ENCODE data around the gene MLST8. TPM values are rescaled to one million over a fixed set of nuclear protein-coding genes. Genes with fewer than 3 reads are reported as not detected.

The MLST8 gene
- total and polyA plus RNA-seq, 2 donors (not counting 1 experiment from before 2014, with no cell fraction given): 36.1 to 112 TPM

DNA sequence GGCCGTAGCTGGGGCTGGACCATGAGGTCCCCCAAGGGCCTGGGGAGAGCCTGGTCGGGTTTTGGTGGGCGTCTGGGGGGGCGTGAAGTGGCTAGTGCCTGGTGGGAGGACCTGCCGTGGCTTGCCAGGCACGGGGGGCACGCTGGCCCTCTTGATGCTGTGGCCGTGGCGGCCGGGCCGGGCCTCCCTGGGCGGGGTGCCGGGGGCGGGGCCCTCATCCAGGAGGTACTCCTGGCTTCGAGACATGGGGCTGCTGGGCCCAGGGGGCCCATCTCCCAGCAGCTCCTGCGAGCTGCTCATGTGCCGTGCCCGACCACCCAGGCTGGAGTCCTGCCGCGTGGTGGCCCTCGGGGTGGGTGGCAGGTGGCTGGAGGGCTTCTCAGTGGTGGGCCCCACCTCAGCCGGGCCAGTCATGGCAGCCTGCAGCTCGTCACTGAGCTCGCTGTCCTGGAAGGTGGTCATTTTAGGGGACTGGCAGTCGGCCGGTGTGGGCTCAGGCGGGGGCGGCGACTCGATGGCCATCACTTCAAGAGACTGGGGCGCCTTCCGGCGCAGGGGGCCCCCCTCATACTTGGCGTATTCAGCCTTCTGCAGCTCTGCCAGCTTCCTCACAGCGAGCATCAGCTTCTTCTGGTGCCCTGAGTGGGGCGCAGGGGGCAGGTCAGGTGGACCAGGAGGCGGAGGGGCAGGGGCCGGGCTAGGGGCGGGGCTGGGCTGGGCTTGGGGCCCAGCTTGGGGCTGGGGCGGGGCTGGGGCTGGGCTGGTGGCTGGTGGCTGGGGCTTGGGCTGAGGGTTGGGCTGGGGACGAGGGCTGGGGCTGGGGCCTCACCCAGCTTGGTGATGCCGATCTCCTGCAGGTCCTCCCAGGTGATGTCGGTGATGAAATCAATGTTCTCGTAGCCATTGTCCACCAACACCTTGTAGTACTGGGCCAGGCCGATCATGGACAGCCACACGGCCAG lies 24.0 kb upstream of the MLST8 start:
- H3K9me3 ChIP-seq (ENCODE audit: control extremely low read depth in 1 of 3, control insufficient read depth in 2 of 3, insufficient read depth in 1 of 3, low read length in 2 of 3): no peaks in the 10 kb centered on the region
- Mint-ChIP-seq H3K27ac (no peak overlapping the region), H3K27me3 (no peaks in the 10 kb centered on the region), H3K9me3 (ENCODE audit: insufficient read depth) (no peaks in the 10 kb centered on the region), H3K4me1 (peaks cover 7% of the 10 kb centered on the region), H3K4me3 (no peak overlapping the region)
- H3K79me2 ChIP-seq (ENCODE audit: control insufficient read depth, insufficient read depth, low read length): no peaks in the 10 kb centered on the region
- no peak for TF ChIP-seq EZH2 (IDR thresholded peaks at IDR 0.05; ENCODE audit: borderline replicate concordance, insufficient read depth, low read depth, low read length, poor library complexity, severe bottlenecking)
- TF ChIP-seq, protein P1, sequence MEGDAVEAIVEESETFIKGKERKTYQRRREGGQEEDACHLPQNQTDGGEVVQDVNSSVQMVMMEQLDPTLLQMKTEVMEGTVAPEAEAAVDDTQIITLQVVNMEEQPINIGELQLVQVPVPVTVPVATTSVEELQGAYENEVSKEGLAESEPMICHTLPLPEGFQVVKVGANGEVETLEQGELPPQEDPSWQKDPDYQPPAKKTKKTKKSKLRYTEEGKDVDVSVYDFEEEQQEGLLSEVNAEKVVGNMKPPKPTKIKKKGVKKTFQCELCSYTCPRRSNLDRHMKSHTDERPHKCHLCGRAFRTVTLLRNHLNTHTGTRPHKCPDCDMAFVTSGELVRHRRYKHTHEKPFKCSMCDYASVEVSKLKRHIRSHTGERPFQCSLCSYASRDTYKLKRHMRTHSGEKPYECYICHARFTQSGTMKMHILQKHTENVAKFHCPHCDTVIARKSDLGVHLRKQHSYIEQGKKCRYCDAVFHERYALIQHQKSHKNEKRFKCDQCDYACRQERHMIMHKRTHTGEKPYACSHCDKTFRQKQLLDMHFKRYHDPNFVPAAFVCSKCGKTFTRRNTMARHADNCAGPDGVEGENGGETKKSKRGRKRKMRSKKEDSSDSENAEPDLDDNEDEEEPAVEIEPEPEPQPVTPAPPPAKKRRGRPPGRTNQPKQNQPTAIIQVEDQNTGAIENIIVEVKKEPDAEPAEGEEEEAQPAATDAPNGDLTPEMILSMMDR (IDR thresholded peaks at IDR 0.05): no peak
- no peak overlapping the region for H3K27ac ChIP-seq (ENCODE audit: low read length in 2 of 2)
- H3K4me2 ChIP-seq (replicated peaks; ENCODE audit: low read depth, low read length, poor library complexity, severe bottlenecking): no peak overlapping the region
- H4K20me1 ChIP-seq (ENCODE audit: control insufficient read depth, insufficient read depth, low read length, poor library complexity, severe bottlenecking): no peaks in the 10 kb centered on the region
- intact Hi-C loops (cut with micrococcal nuclease): no loop called here
- DNase-seq (no peak), ATAC-seq (ENCODE audit: low read depth) (no peak)
- CTCF ChIA-PET: no interaction called here
- peaks cover 0 to 7% of the 10 kb centered on the region in 2 experiments for H3K36me3 ChIP-seq (replicated peaks in 1 of 2; ENCODE audit: control extremely low read depth in 1 of 2, control insufficient read depth in 1 of 2, extremely low read depth in 1 of 2, insufficient read depth in 2 of 2, low read length in 1 of 2)
- H3K4me1 ChIP-seq (ENCODE audit: control insufficient read depth in 2 of 2, insufficient read depth in 2 of 2, low read length in 2 of 2): no peaks in the 10 kb centered on the region
- H2AFZ ChIP-seq (ENCODE audit: insufficient read depth, low read depth, low read length, poor library complexity, severe bottlenecking): no peak overlapping the region
- no peak overlapping the region for H3K9ac ChIP-seq (ENCODE audit: low read length)
- 92% methylated on average over 41 of the region's 46 CpGs for WGBS (ENCODE audit: insufficient coverage)
- no peak overlapping the region for H3K4me3 ChIP-seq (ENCODE audit: control extremely low read depth in 1 of 5, extremely low read depth in 1 of 5, insufficient read depth in 1 of 5, low read depth in 2 of 5, low read length in 4 of 5)
- H3K27me3 ChIP-seq (replicated peaks in 1 of 4; ENCODE audit: control extremely low read depth in 1 of 4, control insufficient read depth in 3 of 4, insufficient read depth in 4 of 4, low read length in 3 of 4): no peaks in the 10 kb centered on the region
- POLR2A ChIA-PET: no interaction called here

DNA sequence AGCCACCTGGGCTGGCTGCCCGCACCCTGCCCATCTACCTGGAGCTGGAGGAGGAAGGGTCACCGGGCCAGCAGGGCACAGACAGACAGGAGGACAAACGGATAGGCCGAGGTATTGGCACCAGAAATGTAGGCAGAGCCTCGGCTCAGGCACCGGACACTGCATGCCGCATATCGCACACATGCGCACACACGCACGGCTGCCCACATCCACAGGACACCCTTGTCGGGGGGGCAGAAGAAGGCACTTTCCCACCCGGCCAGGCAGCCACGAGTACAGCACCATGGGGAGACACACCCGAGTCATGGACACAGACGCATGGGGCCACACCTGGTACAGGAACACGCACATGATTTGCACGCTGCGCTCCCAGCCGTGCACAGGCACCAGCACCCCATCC lies 23.3 kb upstream of the MLST8 start:
- no peaks in the 10 kb centered on the region for H3K9me3 ChIP-seq (ENCODE audit: control extremely low read depth in 1 of 3, control insufficient read depth in 2 of 3, insufficient read depth in 1 of 3, low read length in 2 of 3)
- Mint-ChIP-seq H3K4me1 (peaks cover 7% of the 10 kb centered on the region), H3K9me3 (ENCODE audit: insufficient read depth) (no peaks in the 10 kb centered on the region), H3K4me3 (no peak overlapping the region), H3K27me3 (no peaks in the 10 kb centered on the region), H3K27ac (no peak overlapping the region)
- WGBS (ENCODE audit: insufficient coverage): 95% methylated on average over 20 of the region's 20 CpGs
- no peak overlapping the region for H2AFZ ChIP-seq (ENCODE audit: insufficient read depth, low read depth, low read length, poor library complexity, severe bottlenecking)
- H3K4me1 ChIP-seq (ENCODE audit: control insufficient read depth in 2 of 2, insufficient read depth in 2 of 2, low read length in 2 of 2): no peaks in the 10 kb centered on the region
- H3K79me2 ChIP-seq (ENCODE audit: control insufficient read depth, insufficient read depth, low read length): no peaks in the 10 kb centered on the region
- H3K4me2 ChIP-seq (replicated peaks; ENCODE audit: low read depth, low read length, poor library complexity, severe bottlenecking): no peak overlapping the region
- ATAC-seq (ENCODE audit: low read depth): no peak
- H3K36me3 ChIP-seq (replicated peaks in 1 of 2; ENCODE audit: control extremely low read depth in 1 of 2, control insufficient read depth in 1 of 2, extremely low read depth in 1 of 2, insufficient read depth in 2 of 2, low read length in 1 of 2): peaks cover 0 to 1% of the 10 kb centered on the region in 2 experiments
- no peaks in the 10 kb centered on the region for H4K20me1 ChIP-seq (ENCODE audit: control insufficient read depth, insufficient read depth, low read length, poor library complexity, severe bottlenecking)
- ChIA-PET CTCF (no interaction called here), POLR2A (no interaction called here)
- H3K27ac ChIP-seq (ENCODE audit: low read length in 2 of 2): no peak overlapping the region
- no peak overlapping the region for H3K9ac ChIP-seq (ENCODE audit: low read length)
- intact Hi-C loops (cut with micrococcal nuclease): no loop called here
- no peak for DNase-seq
- TF ChIP-seq EZH2 (IDR thresholded peaks at IDR 0.05; ENCODE audit: borderline replicate concordance, insufficient read depth, low read depth, low read length, poor library complexity, severe bottlenecking): no peak
- TF ChIP-seq, protein P1 (IDR thresholded peaks at IDR 0.05): no peak
- no peak overlapping the region for H3K4me3 ChIP-seq (ENCODE audit: control extremely low read depth in 1 of 5, extremely low read depth in 1 of 5, insufficient read depth in 1 of 5, low read depth in 2 of 5, low read length in 4 of 5)
- no peaks in the 10 kb centered on the region for H3K27me3 ChIP-seq (replicated peaks in 1 of 4; ENCODE audit: control extremely low read depth in 1 of 4, control insufficient read depth in 3 of 4, insufficient read depth in 4 of 4, low read length in 3 of 4)

Measured in B cell (primary cell).